SJSA1 (cell line): ENCODE measurements around the gene MOB3C. TPM values are rescaled to one million over a fixed set of nuclear protein-coding genes. Genes with fewer than 3 reads are reported as not detected.
"Not testable (repeated sequence)": the region's sequence is repeated elsewhere in the genome, so short reads cannot be mapped to it uniquely, and the experiment has no call there.

Experiments used
- DNase-seq, 2 experiments: peaks; one replicate each; pipeline ENCODE4 v3.0.0-alpha.2; 2015 to 2020; ENCODE audit warnings: low spot score in 2 of 2, low read depth in 1 of 2
- H3K27ac ChIP-seq: fragments of 250-450 bp; sonication (Bioruptor Pico); 2 replicates; pipeline ENCODE4 v1.5.1; 2020; ENCODE audit warnings: mild to moderate bottlenecking, moderate library complexity
- H3K27me3 ChIP-seq: fragments of 250-450 bp; sonication (Bioruptor Pico); replicated peaks from 2 replicates; pipeline ENCODE4 v1.5.1; 2020; ENCODE audit warnings: mild to moderate bottlenecking, moderate library complexity
- H3K36me3 ChIP-seq: fragments of 250-450 bp; sonication (Bioruptor Pico); 2 replicates; pipeline ENCODE4 v1.5.1; 2020; ENCODE audit warnings: mild to moderate bottlenecking
- H3K4me1 ChIP-seq: fragments of 250-450 bp; sonication (Bioruptor Pico); replicated peaks from 2 replicates; pipeline ENCODE4 v1.6.1; 2021; ENCODE audit warnings: mild to moderate bottlenecking
- H3K4me3 ChIP-seq: fragments of 250-450 bp; sonication (Bioruptor Pico); 2 replicates; pipeline ENCODE4 v1.5.1; 2020; ENCODE audit warnings: mild to moderate bottlenecking
- H3K9me3 ChIP-seq: fragments of 250-450 bp; sonication (Bioruptor Pico); replicated peaks from 2 replicates; pipeline ENCODE4 v1.5.1; 2020; ENCODE audit warnings: mild to moderate bottlenecking
- total RNA-seq: library from RNA; depleted of rRNA; stranded (reverse); fragments of >200 nt; shearing (Covaris generic); gene quantifications from 2 replicates; pipeline ENCODE4 v1.2.3, GENCODE V29; 2014; rRNA removed

The MOB3C gene
- total RNA-seq = 5.0 TPM in 2 replicates

DNA sequence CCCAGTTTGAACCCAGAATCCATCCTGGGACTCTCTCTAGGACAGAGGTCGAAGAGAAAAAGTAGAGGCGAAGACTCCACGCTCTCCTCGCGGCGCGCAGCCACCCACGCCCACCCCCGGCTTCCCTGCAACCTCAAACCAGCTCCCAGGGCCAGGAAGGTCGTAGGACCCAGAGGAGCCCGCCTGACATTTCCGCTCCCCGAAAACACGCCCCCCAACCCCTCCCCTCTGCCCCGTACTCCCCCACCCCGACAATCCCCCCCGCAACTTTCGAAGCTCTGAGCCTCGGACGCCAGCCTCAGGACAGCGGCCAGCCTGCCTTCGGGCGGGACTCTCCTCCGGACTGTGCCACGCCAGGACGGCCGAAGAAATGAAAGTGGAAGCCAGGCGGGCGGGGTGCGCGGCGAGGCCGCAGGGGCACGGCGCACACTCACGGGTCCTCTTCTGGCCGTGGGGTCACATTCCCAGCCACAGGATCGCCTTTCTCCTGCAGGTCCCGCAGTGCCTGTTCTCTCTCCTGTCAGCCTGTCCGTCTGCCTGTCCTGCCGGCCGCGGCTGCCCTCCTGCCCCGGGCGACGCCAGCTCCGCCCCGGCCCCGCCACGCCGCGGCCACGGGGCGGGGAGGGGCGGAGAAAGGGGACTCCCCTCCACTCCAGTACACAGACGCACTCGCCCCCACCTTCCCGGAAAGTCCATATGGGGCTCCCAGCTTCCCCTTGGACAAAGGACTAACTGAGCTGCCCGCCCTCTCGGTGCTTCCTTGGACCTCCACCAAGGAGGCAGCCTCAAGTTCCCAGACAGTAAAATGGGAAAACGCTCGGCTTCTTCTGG lies at the start of gene MOB3C:
Gene MOB3C (minus strand): TSS at position 535 of the 831 bp plus-strand sequence. CDS start 3,490 bp downstream, outside the sequence.
- H3K9me3 ChIP-seq = no peaks in the 10 kb centered on the region
- H3K36me3 ChIP-seq = peaks cover 11% of the 10 kb centered on the region
- no peaks in the 10 kb centered on the region for H3K27me3 ChIP-seq
- peak within 1 kb of the TSS; percentile 78 for H3K4me3 ChIP-seq
- peak; percentile 82 to 83 for DNase-seq
- H3K27ac ChIP-seq = peak within 1 kb of the TSS; percentile 62
- peaks cover 23% of the 10 kb centered on the region for H3K4me1 ChIP-seq

GRCh38 chr1:46665983-46666382 lies 49.4 kb upstream of the MOB3C start:
- H3K9me3 ChIP-seq = no peaks in the 10 kb centered on the region
- H3K27me3 ChIP-seq = no peaks in the 10 kb centered on the region
- DNase-seq = no peak
- peaks cover 22% of the 10 kb centered on the region for H3K4me1 ChIP-seq
- no peak overlapping the region for H3K4me3 ChIP-seq
- peaks cover 43% of the 10 kb centered on the region for H3K36me3 ChIP-seq
- H3K27ac ChIP-seq = no peak overlapping the region

DNA sequence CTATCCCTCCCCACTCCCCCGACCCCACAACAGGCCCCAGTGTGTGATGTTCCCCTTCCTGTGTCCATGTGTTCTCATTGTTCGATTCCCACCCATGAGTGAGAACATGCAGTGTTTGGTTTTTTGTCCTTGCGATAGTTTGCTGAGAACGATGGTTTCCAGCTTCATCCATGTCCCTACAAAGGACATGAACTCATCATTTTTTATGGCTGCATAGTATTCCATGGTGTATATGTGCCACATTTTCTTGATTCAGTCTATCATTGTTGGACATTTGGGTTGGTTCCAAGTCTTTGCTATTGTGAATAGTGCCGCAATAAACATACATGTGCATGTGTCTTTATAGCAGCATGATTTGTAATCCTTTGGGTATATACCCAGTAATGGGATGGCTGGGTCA lies 46.3 kb upstream of the MOB3C start:
- Histone ChIP-seq H3K4me1 (peaks cover 17% of the 10 kb centered on the region), H3K36me3 (peaks cover 54% of the 10 kb centered on the region)
- H3K9me3 ChIP-seq, H3K27me3 ChIP-seq, H3K4me3 ChIP-seq, H3K27ac ChIP-seq, DNase-seq: not testable (repeated sequence)

- H3K27me3 ChIP-seq, H3K27ac ChIP-seq, DNase-seq, H3K9me3 ChIP-seq, H3K4me1 ChIP-seq, H3K4me3 ChIP-seq: not testable (repeated sequence)
- H3K36me3 ChIP-seq = peaks cover 63% of the 10 kb centered on the region
These were observed 43.5 kb upstream of the MOB3C start for GRCh38 chr1:46660116-46660515.

- Histone ChIP-seq H3K9me3 (no peaks in the 10 kb centered on the region), H3K27me3 (no peaks in the 10 kb centered on the region), H3K4me3 (no peak overlapping the region), H3K36me3 (peaks cover 61% of the 10 kb centered on the region), H3K4me1 (no peaks in the 10 kb centered on the region), H3K27ac (no peak overlapping the region)
- DNase-seq = no peak
These were observed 42.8 kb upstream of the MOB3C start for GRCh38 chr1:46659307-46659870.

GRCh38 chr1:46657775-46658174 lies 41.2 kb upstream of the MOB3C start:
- no peaks in the 10 kb centered on the region for H3K4me1 ChIP-seq

GRCh38 chr1:46656643-46657042 lies 40.0 kb upstream of the MOB3C start:
- Histone ChIP-seq H3K36me3 (peaks cover 67% of the 10 kb centered on the region), H3K4me3 (no peak overlapping the region), H3K27ac (no peak overlapping the region), H3K9me3 (no peaks in the 10 kb centered on the region), H3K27me3 (no peaks in the 10 kb centered on the region), H3K4me1 (no peaks in the 10 kb centered on the region)
- no peak for DNase-seq

More at GRCh38 chr1:46657775-46658174, 41.2 kb upstream of the MOB3C start:
- Histone ChIP-seq H3K27me3 (no peaks in the 10 kb centered on the region), H3K9me3 (no peaks in the 10 kb centered on the region), H3K27ac (no peak overlapping the region), H3K4me3 (no peak overlapping the region), H3K36me3 (peaks cover 56% of the 10 kb centered on the region)
- DNase-seq = no peak

GRCh38 chr1:46655848-46656247 lies 39.2 kb upstream of the MOB3C start:
- peaks cover 62% of the 10 kb centered on the region for H3K36me3 ChIP-seq
- no peak for DNase-seq
- H3K9me3 ChIP-seq = no peaks in the 10 kb centered on the region
- no peak overlapping the region for H3K4me3 ChIP-seq
- H3K27me3 ChIP-seq = no peaks in the 10 kb centered on the region
- H3K27ac ChIP-seq = no peak overlapping the region
- no peaks in the 10 kb centered on the region for H3K4me1 ChIP-seq

DNA sequence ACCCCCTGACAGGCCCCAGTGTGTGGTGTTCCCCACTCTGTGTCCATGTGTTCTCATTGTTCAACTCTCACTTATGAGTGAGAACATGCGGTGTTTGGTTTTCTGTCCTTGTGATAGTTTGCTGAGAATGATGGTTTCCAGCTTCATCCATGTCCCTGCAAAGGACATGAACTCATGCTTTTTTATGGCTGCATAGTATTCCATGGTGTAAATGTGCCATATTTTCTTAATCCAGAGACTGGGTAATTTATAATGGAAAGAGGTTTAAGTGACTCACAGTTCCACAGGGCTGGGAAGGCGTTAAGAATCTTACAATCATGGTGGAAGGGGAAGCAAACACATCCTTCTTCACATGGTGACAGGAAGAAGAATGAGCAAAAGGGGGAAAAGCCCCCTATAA lies 38.1 kb upstream of the MOB3C start:
- H3K27ac ChIP-seq, DNase-seq, H3K4me1 ChIP-seq, H3K9me3 ChIP-seq, H3K27me3 ChIP-seq, H3K4me3 ChIP-seq: not testable (repeated sequence)
- H3K36me3 ChIP-seq = peaks cover 71% of the 10 kb centered on the region

GRCh38 chr1:46654012-46654411 lies 37.4 kb upstream of the MOB3C start:
- no peaks in the 10 kb centered on the region for H3K4me1 ChIP-seq
- no peak overlapping the region for H3K27ac ChIP-seq
- 0 out of 2 replicates have a peak, but pooled peaks cover 7% of the 10 kb centered on the region for H3K9me3 ChIP-seq
- H3K27me3 ChIP-seq = no peaks in the 10 kb centered on the region
- peaks cover 74% of the 10 kb centered on the region for H3K36me3 ChIP-seq
- no peak overlapping the region for H3K4me3 ChIP-seq
- DNase-seq = no peak

GRCh38 chr1:46653405-46653958 lies 36.9 kb upstream of the MOB3C start:
- Histone ChIP-seq H3K4me1 (no peaks in the 10 kb centered on the region), H3K27me3 (no peaks in the 10 kb centered on the region), H3K36me3 (peaks cover 76% of the 10 kb centered on the region), H3K27ac (no peak overlapping the region), H3K4me3 (no peak overlapping the region), H3K9me3 (0 out of 2 replicates have a peak, but pooled peaks cover 7% of the 10 kb centered on the region)
- DNase-seq = no peak

DNA sequence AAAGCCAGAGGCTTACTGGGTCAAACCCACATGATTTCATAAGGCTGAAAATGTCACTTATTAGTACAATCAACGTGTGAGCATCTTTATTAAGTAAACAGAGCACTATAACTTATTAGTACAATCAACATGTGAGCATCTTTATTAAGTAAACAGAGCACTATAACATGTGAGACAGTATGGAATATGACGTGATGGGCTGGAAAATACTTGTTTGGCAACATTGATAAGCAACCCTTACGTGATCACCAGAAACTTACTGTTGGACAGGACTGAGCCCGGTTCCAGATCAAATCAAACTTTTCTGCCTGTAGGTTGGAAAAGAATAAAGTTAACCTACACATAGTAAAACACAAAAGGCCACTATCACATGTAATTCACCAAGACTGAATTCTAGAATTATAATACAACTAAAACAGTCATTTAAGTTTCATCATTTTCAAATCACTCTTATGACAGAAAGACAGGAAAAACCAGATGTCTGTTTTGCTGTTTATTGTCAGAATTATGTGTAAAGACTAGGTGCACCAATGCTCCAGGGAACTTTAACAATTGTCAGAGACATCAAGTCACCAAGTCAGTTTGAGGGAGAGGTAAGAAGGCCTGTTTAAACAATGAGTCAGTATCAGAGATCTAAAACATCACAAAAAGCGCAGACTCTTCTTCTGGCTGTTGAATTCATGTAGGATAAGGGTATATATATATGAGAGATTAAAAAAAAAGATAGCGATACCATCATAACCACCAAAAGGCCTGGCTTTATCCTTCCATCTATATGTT lies 35.9 kb upstream of the MOB3C start:
- Histone ChIP-seq H3K4me1 (no peaks in the 10 kb centered on the region), H3K27me3 (no peaks in the 10 kb centered on the region), H3K27ac (no peak overlapping the region), H3K4me3 (no peak overlapping the region), H3K36me3 (peaks cover 73% of the 10 kb centered on the region), H3K9me3 (0 out of 2 replicates have a peak, but pooled peaks cover 7% of the 10 kb centered on the region)
- no peak for DNase-seq

GRCh38 chr1:46651152-46651551 lies 34.5 kb upstream of the MOB3C start:
- Histone ChIP-seq H3K4me1 (peaks cover 12% of the 10 kb centered on the region), H3K36me3 (peaks cover 64% of the 10 kb centered on the region)
- not testable (repeated sequence) for H3K4me3 ChIP-seq, DNase-seq, H3K27me3 ChIP-seq, H3K27ac ChIP-seq, H3K9me3 ChIP-seq
